GM12864 (cell line): Measurements from ENCODE around the gene GNAQ.
"Not testable (repeated sequence)": the region's sequence is repeated elsewhere in the genome, so short reads cannot be mapped to it uniquely, and the experiment has no call there.

ENCODE experiments used
- DNase-seq: peaks from one replicate; pipeline ENCODE4 v3.0.0-alpha.2; 2011; ENCODE audit warnings: low read depth
- H3K4me3 ChIP-seq: 2 replicates; pipeline ENCODE4 v1.5.1; 2011; ENCODE audit warnings: mild to moderate bottlenecking, low read depth, low read length, control low read depth
- TF ChIP-seq, protein P1 (sequence below): IDR thresholded peaks from 2 replicates; pipeline ENCODE4 v1.5.1; 2011; ENCODE audit warnings: low read depth, mild to moderate bottlenecking, moderate library complexity, low read length, control low read depth, inconsistent platforms; ENCODE audit errors: missing control alignments

GNAQ gene

DNA sequence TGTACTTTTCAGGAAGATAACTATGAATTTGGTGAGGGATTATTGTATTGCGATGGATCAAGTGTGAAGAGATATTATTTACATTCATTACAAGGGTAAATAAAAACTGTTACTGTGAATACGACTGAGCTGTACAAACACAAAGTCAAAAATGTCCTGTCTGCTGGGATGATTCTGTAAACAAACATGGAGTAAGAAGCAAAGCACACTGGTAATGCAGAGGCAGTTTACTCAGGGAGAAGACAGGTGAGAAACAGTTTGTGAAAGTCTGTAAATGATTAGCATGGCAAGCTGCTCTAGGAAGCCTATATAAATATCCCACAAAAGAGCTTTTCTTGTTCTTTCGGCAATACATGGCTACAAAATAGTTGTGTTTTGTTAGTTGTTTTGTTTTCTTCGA lies 268.0 kb downstream of the GNAQ start:
- TF ChIP-seq, protein P1, sequence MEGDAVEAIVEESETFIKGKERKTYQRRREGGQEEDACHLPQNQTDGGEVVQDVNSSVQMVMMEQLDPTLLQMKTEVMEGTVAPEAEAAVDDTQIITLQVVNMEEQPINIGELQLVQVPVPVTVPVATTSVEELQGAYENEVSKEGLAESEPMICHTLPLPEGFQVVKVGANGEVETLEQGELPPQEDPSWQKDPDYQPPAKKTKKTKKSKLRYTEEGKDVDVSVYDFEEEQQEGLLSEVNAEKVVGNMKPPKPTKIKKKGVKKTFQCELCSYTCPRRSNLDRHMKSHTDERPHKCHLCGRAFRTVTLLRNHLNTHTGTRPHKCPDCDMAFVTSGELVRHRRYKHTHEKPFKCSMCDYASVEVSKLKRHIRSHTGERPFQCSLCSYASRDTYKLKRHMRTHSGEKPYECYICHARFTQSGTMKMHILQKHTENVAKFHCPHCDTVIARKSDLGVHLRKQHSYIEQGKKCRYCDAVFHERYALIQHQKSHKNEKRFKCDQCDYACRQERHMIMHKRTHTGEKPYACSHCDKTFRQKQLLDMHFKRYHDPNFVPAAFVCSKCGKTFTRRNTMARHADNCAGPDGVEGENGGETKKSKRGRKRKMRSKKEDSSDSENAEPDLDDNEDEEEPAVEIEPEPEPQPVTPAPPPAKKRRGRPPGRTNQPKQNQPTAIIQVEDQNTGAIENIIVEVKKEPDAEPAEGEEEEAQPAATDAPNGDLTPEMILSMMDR: no peak

DNA sequence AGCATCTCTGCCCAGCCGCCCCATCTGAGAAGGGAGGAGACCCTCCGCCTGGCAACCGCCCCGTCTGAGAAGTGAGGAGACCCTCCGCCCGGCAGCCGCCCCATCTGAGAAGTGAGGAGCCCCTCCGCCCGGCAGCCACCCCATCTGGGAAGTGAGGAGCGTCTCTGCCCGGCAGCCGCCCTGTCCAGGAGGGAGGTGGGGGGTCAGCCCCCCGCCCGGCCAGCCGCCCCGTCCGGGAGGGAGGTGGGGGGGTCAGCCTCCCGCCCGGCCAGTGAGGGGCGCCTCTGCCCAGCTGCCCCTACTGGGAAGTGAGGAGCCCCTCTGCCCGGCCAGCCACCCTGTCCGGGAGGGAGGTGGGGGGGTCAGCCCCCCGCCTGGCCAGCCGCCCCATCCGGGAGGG lies 270.7 kb downstream of the GNAQ start:
- not testable (repeated sequence) for DNase-seq, H3K4me3 ChIP-seq

More for the DNA sequence above, 268.0 kb downstream of the GNAQ start:
- no peak overlapping the region for H3K4me3 ChIP-seq
- DNase-seq: no peak

DNA sequence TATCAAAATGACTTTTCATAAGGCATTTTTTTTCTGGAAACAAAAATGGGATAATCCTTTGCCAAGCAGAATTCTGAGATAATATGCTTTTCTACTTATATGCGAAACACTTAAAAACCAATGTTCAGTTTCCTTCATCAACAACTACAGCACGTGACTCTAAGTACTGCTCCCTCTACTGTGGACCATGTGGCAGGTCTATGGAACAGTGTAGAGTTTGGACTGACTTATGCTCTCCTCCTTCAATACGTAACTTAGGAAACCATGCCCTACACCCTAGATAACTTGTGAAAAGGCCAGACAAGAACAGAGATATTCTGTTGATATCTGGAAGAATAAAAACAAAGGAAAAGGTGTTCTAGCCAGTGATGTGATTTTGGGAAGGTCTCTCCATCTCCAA lies 272.2 kb downstream of the GNAQ start:
- TF ChIP-seq, protein P1: no peak
- DNase-seq: no peak
- H3K4me3 ChIP-seq: no peak overlapping the region

DNA sequence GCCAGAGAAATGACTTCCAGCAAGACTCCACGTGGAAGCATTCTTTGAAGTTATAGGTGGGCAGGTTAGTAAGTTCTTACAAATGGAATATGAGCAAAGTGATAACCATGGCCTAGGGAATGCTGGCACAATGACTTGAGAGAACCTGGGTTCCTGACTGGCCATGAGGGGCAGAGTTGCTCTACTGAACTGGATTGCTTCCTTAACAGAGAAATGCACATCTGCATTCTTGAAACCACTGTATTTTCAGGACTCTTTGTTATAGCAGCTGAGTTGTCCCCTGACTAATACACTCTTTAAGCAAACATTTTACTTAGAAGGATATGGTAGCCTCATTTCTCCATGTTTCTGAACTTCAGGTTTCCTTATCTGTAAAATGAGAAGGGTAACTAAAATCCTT lies 275.2 kb downstream of the GNAQ start:
- DNase-seq: no peak
- TF ChIP-seq, protein P1: peak; percentile 54
- no peak overlapping the region for H3K4me3 ChIP-seq

DNA sequence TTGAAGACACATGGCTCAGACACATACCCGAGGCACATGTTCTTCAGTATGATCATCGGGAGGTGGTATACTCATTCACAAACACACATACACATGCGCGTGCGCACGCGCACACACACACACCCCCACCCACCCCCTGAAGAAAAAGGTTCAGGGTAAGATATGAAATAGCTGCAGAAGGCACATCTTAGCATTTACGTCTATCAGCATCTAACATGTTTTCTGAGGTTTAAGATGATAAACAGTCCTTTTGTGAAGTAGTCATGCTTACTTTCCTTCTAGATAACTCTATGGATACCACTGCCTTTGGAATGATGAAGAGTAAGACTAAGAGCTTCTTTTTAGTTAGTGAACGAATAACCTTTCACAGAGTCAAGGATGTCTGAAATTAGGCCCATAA lies 278.4 kb downstream of the GNAQ start:
- DNase-seq: no peak
- no peak overlapping the region for H3K4me3 ChIP-seq
- TF ChIP-seq, protein P1: no peak

DNA sequence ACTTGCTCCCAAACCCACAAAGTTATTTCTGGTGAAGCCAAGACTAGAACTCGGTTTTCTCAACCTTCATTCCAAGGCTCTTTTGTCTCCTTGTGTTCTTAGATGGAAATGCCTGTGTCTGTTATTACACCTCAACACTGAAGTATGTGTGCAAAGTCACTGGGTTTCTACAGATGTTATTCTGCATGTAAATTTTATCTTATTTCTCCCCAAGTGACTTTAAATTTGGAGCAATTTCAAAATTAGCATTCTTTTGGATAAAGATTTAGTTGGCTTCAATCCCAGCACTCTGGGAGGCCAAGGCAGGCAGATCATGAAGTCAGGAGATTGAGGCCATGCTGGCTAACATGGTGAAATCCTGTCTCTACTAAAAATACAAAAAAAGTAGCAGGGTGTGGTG lies 279.1 kb downstream of the GNAQ start:
- TF ChIP-seq, protein P1: no peak
- H3K4me3 ChIP-seq: no peak overlapping the region
- DNase-seq: no peak

DNA sequence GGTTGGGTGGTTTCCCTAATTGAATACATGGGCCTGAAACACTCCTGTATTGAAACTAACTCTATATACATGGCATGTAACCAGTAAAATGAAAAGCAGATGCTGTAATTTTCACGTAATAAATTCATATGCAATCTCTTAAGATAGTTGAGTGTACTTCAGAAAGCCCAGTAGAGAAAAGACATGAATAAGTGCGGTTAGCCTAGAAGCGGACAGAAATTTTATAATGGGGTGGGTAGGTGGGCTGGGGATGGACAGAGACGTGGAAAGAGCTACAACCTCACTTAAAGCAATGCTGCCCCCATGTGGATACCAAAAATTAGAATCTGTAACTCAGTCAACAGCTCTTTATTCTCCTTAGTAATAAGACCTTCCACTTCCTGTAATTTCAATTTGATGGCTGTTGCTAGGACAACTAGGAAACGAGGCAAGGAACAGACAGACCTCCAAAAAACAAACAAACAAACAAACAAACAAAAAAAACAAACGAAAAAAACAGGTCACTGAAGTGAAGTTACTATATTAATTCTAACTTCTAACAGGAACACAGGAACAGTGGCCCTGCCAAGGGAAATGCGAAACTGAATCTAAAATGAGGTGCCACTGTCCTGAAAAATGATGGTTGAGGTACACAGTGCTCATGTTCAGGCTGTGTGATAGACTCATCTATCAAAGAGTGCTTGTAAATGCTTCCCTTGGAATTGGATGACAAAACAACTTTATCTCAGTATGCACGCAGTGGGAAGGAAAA lies 280.1 kb downstream of the GNAQ start:
- H3K4me3 ChIP-seq: no peak overlapping the region
- no peak for DNase-seq
- TF ChIP-seq, protein P1: peak; percentile 54

DNA sequence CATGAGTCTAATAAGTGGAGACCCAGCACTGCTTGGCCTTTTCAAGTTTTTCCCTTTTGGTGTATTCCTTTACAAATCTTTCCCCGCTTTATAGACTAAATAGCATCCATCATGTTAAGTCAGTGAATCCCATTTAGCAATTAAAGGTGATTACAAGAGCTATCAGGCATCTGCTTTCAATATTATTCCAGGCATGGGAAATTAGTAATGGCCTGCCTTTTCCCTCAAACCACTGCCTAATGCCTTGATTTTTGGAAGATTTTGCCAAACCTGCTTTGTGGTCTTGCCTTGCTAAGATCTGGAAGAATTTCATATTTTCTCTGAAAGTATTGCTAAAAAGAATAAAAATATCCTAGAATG lies 280.6 kb downstream of the GNAQ start:
- no peak for DNase-seq
- H3K4me3 ChIP-seq: no peak overlapping the region
- TF ChIP-seq, protein P1: no peak
